ENCODE results near the gene LRRC18.

The LRRC18 gene

DNA sequence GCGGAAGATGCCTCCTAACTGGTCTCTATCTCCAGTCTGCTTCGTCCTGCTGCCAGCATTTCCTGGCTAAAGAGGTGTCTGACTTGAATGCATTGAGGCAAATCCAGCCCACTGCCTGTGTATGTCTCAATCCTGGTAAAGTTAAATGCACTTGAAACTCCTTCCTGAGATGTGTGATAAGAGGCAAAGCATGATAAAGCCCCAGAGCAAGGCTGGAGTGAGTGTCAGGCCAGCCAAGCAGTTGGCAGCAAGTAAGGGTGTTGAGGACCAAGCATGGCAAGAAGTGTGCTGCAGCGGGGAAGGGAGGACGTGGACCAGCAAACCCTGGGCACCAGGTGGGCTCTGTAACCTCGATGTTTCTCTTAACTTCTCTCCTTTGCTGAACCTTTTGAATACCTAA, 29.1 kb downstream of the LRRC18 start:
- H3K36me3 Mint-ChIP-seq (ENCODE audit: low read depth) = peaks cover 95% of the 10 kb centered on the region

DNA sequence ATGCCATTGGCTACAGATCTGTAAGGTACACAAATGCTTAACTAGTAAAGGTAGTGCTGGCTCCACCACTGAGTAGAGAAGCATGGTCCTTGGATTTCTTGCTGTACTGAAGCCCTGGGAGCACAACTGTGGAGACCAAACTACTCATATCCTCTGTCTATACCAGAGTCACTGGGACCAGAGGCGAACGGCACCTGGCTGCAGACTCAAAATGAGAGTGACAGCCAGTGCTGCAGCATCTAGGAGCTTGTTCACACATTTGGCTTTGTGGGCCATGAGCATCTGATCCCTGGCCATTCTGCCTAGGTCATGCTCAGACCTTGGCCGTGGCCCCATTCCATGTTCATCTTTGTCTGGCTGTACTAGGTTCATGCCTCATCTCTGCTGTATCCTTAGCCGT, 31.9 kb downstream of the LRRC18 start:
- Mint-ChIP-seq H3K27me3 (no peaks in the 10 kb centered on the region), H3K9me3 (no peaks in the 10 kb centered on the region), H3K27ac (no peak overlapping the region), H3K4me3 (no peak overlapping the region), H3K36me3 (ENCODE audit: low read depth) (peaks cover 95% of the 10 kb centered on the region), H3K4me1 (ENCODE audit: low read depth) (peaks cover 29% of the 10 kb centered on the region)
- intact Hi-C loops (cut with micrococcal nuclease) = no loop called here

More for the DNA sequence above, 29.1 kb downstream of the LRRC18 start:
- intact Hi-C loops (cut with micrococcal nuclease) = no loop called here
- Mint-ChIP-seq H3K4me1 (ENCODE audit: low read depth) (peaks cover 19% of the 10 kb centered on the region), H3K27me3 (no peaks in the 10 kb centered on the region), H3K27ac (no peak overlapping the region), H3K9me3 (no peaks in the 10 kb centered on the region), H3K4me3 (no peak overlapping the region)

- Mint-ChIP-seq H3K4me3 (no peak overlapping the region), H3K27ac (no peak overlapping the region), H3K36me3 (ENCODE audit: low read depth) (peaks cover 95% of the 10 kb centered on the region), H3K4me1 (ENCODE audit: low read depth) (peaks cover 32% of the 10 kb centered on the region), H3K27me3 (no peaks in the 10 kb centered on the region), H3K9me3 (no peaks in the 10 kb centered on the region)
- intact Hi-C loops (cut with micrococcal nuclease) = no loop called here
These were observed 32.8 kb downstream of the LRRC18 start for GRCh38 chr10:48906841-48907240.

DNA sequence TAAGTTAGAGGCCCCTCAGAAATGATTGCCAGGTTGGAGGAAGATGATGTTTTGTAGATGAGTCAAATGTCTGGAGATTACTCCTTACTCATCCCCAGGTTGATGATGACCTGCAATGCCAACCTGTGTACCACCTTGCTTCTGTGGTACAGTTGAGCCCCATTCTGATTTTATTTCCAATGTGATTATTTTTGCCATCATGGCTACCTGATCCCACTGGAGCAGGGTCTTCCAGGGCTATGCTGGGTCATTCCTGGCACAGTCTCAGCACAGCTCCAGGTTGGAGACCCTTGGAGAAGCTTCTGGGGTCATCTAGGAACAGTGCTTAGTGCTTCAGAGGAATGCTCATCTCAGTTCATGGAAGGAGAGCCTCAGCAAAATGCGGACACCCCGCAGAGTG, 34.3 kb downstream of the LRRC18 start:
- Mint-ChIP-seq H3K27me3 (no peaks in the 10 kb centered on the region), H3K36me3 (ENCODE audit: low read depth) (peaks cover 98% of the 10 kb centered on the region), H3K4me1 (ENCODE audit: low read depth) (peaks cover 48% of the 10 kb centered on the region), H3K4me3 (no peak overlapping the region), H3K27ac (no peak overlapping the region), H3K9me3 (no peaks in the 10 kb centered on the region)
- intact Hi-C loops (cut with micrococcal nuclease) = no loop called here

DNA sequence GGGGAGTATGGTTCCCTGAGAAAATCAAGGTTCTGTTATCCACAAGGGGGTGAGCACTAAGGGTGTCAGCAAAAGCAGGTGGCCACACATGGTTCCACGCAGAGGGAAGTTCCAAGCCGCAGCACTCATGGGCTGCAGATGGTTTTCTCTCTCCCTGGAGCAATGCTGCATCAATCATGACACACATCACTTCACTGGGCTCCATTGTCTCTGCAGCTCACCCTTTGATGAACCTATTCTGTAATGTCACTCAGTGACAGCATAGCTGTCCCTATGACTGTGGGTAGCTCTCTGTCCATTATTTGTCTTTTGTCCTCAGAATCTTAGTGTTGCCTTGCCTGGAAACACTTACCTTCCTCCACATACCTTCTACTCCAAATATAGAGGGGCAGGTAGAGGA, 34.8 kb downstream of the LRRC18 start:
- no peaks in the 10 kb centered on the region for H3K27me3 Mint-ChIP-seq
- no peaks in the 10 kb centered on the region for H3K9me3 Mint-ChIP-seq
- peaks cover 98% of the 10 kb centered on the region for H3K36me3 Mint-ChIP-seq (ENCODE audit: low read depth)
- H3K4me1 Mint-ChIP-seq (ENCODE audit: low read depth) = peaks cover 52% of the 10 kb centered on the region
- intact Hi-C loops (cut with micrococcal nuclease) = no loop called here
- H3K27ac Mint-ChIP-seq = no peak overlapping the region
- H3K4me3 Mint-ChIP-seq = no peak overlapping the region

GRCh38 chr10:48903151-48903550, 36.5 kb downstream of the LRRC18 start:
- no peaks in the 10 kb centered on the region for H3K27me3 Mint-ChIP-seq
- H3K4me1 Mint-ChIP-seq (ENCODE audit: low read depth) = peaks cover 69% of the 10 kb centered on the region
- peaks cover 97% of the 10 kb centered on the region for H3K36me3 Mint-ChIP-seq (ENCODE audit: low read depth)
- no peak overlapping the region for H3K4me3 Mint-ChIP-seq
- peak overlapping the region; percentile 2 for H3K27ac Mint-ChIP-seq
- intact Hi-C loops (cut with micrococcal nuclease) = no loop called here
- H3K9me3 Mint-ChIP-seq = no peaks in the 10 kb centered on the region

DNA sequence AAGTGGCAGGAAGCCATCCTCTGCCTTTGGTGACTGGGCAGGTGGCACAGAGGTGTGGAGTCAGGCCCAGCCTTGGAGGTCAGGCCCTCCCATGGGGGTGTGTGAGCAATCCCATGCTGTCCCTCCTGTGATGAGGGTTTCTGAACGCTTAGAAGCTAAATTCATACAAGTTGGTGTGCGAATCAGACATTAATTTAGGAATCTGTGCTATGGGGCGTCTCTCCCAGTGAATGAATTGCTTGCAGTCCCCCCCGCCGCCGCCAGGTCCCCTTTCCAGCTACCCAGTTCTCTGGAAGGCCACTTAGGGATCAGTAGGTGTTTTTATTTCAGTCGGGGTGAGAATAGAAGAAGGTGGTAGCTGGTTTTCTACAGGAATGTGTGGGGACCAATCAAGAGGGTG, 37.5 kb downstream of the LRRC18 start:
- Mint-ChIP-seq H3K27ac (peak overlapping the region; percentile 98), H3K27me3 (no peaks in the 10 kb centered on the region), H3K4me1 (ENCODE audit: low read depth) (peaks cover 80% of the 10 kb centered on the region), H3K36me3 (ENCODE audit: low read depth) (peaks cover 98% of the 10 kb centered on the region), H3K9me3 (no peaks in the 10 kb centered on the region), H3K4me3 (no peak overlapping the region)
- intact Hi-C loops (cut with micrococcal nuclease) = no loop called here

DNA sequence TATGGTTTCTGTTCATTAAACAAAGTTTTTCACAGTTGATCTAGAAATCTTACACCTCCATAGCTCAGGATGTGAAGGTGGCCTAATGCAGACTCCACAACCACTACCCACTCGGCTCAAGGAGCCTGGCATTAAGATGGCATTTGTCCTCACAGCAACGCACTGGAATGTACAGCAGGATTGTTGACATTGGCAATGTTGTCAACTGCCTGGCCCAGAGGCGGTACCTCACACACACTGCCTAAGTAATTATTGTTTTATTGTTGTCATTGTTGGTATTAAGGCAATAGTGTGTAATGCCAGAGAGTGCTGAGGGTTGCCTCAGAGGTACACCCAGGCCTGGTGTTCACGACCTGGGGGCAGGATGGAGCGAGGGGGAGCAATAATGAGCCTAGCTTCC, 38.3 kb downstream of the LRRC18 start:
- Mint-ChIP-seq H3K36me3 (ENCODE audit: low read depth) (peaks cover 99% of the 10 kb centered on the region), H3K4me3 (no peak overlapping the region), H3K4me1 (ENCODE audit: low read depth) (peaks cover 88% of the 10 kb centered on the region), H3K27me3 (no peaks in the 10 kb centered on the region), H3K27ac (peak overlapping the region; percentile 98), H3K9me3 (no peaks in the 10 kb centered on the region)
- intact Hi-C loops (cut with micrococcal nuclease) = no loop called here

DNA sequence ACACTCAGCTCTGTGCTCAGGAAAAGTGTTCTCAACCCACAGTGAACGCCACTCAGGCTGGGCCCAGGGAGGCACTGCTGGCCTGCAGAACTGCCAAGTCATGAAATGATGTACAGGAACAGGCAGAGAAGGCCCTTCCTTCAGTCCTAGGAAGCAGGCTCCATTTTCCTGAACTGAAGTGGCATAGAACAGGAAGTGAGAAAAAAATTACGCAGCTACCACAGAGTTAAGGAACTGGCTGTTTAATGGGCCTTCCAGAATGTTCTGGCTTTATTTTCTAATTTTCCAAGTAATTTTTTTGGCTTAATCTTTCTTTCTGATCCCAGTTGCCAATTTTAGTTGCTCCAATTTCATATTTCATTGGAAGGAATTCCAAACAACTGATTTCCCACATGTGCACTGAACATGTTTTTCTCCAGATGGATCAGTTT, 39.3 kb downstream of the LRRC18 start:
- no peaks in the 10 kb centered on the region for H3K9me3 Mint-ChIP-seq
- intact Hi-C loops (cut with micrococcal nuclease) = no loop called here
- peak overlapping the region; percentile 44 for H3K4me3 Mint-ChIP-seq
- H3K27me3 Mint-ChIP-seq = no peaks in the 10 kb centered on the region
- peak overlapping the region; percentile 98 for H3K27ac Mint-ChIP-seq
- H3K4me1 Mint-ChIP-seq (ENCODE audit: low read depth) = peaks cover 91% of the 10 kb centered on the region
- peaks cover 99% of the 10 kb centered on the region for H3K36me3 Mint-ChIP-seq (ENCODE audit: low read depth)

DNA sequence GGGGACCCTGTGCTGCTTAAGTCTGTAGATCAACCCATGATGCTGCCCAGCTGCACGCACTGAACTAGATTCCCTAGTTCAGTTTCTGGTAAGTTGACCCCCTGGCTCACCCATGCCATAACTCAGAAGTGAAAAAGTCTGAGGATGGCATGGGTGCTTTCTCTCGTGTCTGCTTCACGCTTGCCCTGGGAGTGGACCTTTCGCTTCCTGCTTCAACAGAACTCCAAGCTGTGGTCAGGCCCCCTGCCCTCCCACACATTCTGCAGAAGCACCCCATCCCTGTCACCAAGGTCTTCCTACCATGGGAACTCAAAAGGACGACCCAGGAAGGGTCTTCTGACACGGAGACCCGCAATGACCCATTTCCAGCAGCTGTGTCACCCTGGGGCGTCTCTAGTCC, 39.9 kb downstream of the LRRC18 start:
- Mint-ChIP-seq H3K36me3 (ENCODE audit: low read depth) (peaks cover 99% of the 10 kb centered on the region), H3K27me3 (no peaks in the 10 kb centered on the region), H3K4me1 (ENCODE audit: low read depth) (peaks cover 87% of the 10 kb centered on the region), H3K9me3 (no peaks in the 10 kb centered on the region), H3K4me3 (peak overlapping the region; percentile 44), H3K27ac (peak overlapping the region; percentile 98)
- intact Hi-C loops (cut with micrococcal nuclease) = no loop called here

DNA sequence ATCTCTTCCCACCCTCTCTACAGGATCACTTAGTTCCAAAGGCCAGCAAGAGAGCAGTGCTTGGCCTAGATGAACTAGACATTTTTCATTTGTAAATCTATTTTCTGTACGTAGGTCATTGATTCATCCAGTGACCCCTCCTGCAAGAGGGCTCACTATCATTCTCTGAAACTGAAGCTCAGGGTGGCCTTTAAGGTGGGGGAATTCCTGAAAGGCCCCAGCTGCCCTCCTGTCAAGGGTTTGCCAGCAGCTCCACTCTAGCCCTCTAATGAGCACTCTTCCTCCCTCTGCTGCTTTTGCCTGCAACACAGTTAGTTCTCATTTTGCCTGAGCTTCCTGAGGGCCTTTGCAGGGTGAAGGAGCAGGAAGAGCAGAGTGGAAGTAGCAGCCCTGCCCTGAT, 41.2 kb downstream of the LRRC18 start:
- Mint-ChIP-seq H3K27me3 (no peaks in the 10 kb centered on the region), H3K27ac (peak overlapping the region; percentile 98), H3K9me3 (no peaks in the 10 kb centered on the region), H3K4me3 (no peak overlapping the region), H3K36me3 (ENCODE audit: low read depth) (peaks cover 99% of the 10 kb centered on the region), H3K4me1 (ENCODE audit: low read depth) (peaks cover 83% of the 10 kb centered on the region)
- intact Hi-C loops (cut with micrococcal nuclease) = no loop called here

DNA sequence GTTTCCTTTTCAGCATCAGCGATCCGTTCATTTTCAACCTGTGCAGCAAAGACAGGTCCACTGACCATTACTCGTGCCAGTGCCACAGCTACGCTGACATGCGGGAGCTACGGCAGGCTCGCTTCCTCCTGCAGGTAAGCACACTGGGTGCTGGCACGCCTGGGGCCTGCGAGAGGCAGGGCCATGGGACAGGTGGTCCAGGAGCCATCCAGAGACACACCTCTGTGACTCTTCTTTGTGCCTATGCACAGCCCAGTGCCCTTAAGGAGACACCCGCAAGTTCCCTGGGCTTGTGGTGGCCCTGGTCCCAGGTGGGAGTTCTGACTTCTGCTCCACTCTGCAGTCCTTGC, 42.2 kb downstream of the LRRC18 start:
- H3K27me3 Mint-ChIP-seq = no peaks in the 10 kb centered on the region
- H3K36me3 Mint-ChIP-seq (ENCODE audit: low read depth) = peaks cover 99% of the 10 kb centered on the region
- no peak overlapping the region for H3K4me3 Mint-ChIP-seq
- H3K27ac Mint-ChIP-seq = peak overlapping the region; percentile 98
- H3K4me1 Mint-ChIP-seq (ENCODE audit: low read depth) = peaks cover 76% of the 10 kb centered on the region
- intact Hi-C loops (cut with micrococcal nuclease) = no loop called here
- no peaks in the 10 kb centered on the region for H3K9me3 Mint-ChIP-seq

- no peaks in the 10 kb centered on the region for H3K9me3 Mint-ChIP-seq
- H3K4me1 Mint-ChIP-seq (ENCODE audit: low read depth) = peaks cover 78% of the 10 kb centered on the region
- peak overlapping the region; percentile 98 for H3K27ac Mint-ChIP-seq
- peak overlapping the region; percentile 2 for H3K4me3 Mint-ChIP-seq
- H3K36me3 Mint-ChIP-seq (ENCODE audit: low read depth) = peaks cover 99% of the 10 kb centered on the region
- no peaks in the 10 kb centered on the region for H3K27me3 Mint-ChIP-seq
- intact Hi-C loops (cut with micrococcal nuclease) = no loop called here
These were observed 42.7 kb downstream of the LRRC18 start for GRCh38 chr10:48896756-48897440.

GRCh38 chr10:48895803-48896195, 43.8 kb downstream of the LRRC18 start:
- Mint-ChIP-seq H3K4me3 (no peak overlapping the region), H3K27me3 (no peaks in the 10 kb centered on the region), H3K9me3 (no peaks in the 10 kb centered on the region), H3K4me1 (ENCODE audit: low read depth) (peaks cover 78% of the 10 kb centered on the region), H3K27ac (peak overlapping the region; percentile 98), H3K36me3 (ENCODE audit: low read depth) (peaks cover 99% of the 10 kb centered on the region)
- intact Hi-C loops (cut with micrococcal nuclease) = no loop called here

Measured in dendritic cell treated with granulocyte-macrophage colony-stimulating factor and Interleukin-4, amounts not matched to agents 40 ng/mL and 50 ng/mL, for 4 days (primary cell).